ENCODE data around the gene SYNPO2. TPM values are rescaled to one million over a fixed set of nuclear protein-coding genes. Genes with fewer than 3 reads are reported as not detected.

The SYNPO2 gene
- total RNA-seq, 1 experiment from 2014 or later: 0.87 TPM

GRCh38 chr4:119100655-119101054 lies 212.0 kb downstream of the SYNPO2 start:
- Histone ChIP-seq H3K9me3 (ENCODE audit: insufficient read depth, low read depth) (no peaks in the 10 kb centered on the region), H3K9me2 (ENCODE audit: insufficient read depth) (no peaks in the 10 kb centered on the region), H3K4me3 (no peak overlapping the region), H3F3A (ENCODE audit: insufficient read depth, low read depth) (peaks cover 18% of the 10 kb centered on the region), H3K36me3 (ENCODE audit: low read depth) (no peaks in the 10 kb centered on the region), H3K4me1 (replicated peaks; ENCODE audit: insufficient read depth) (peaks cover 24% of the 10 kb centered on the region), H3K79me2 (ENCODE audit: low read depth) (no peaks in the 10 kb centered on the region), H4K20me1 (ENCODE audit: insufficient read depth) (no peaks in the 10 kb centered on the region), H3K27ac (no peak overlapping the region), H3K27me3 (ENCODE audit: insufficient read depth, low read depth) (no peaks in the 10 kb centered on the region), H2AFZ (no peak overlapping the region), H3K4me2 (no peak overlapping the region)
- ChIA-PET POLR2A (ENCODE audit: unreplicated experiment) (no interaction called here), CTCF (no interaction called here)
- no peak for TF ChIP-seq EZH2 (IDR thresholded peaks at IDR 0.05; ENCODE audit: low read depth)
- TF ChIP-seq, protein P1, sequence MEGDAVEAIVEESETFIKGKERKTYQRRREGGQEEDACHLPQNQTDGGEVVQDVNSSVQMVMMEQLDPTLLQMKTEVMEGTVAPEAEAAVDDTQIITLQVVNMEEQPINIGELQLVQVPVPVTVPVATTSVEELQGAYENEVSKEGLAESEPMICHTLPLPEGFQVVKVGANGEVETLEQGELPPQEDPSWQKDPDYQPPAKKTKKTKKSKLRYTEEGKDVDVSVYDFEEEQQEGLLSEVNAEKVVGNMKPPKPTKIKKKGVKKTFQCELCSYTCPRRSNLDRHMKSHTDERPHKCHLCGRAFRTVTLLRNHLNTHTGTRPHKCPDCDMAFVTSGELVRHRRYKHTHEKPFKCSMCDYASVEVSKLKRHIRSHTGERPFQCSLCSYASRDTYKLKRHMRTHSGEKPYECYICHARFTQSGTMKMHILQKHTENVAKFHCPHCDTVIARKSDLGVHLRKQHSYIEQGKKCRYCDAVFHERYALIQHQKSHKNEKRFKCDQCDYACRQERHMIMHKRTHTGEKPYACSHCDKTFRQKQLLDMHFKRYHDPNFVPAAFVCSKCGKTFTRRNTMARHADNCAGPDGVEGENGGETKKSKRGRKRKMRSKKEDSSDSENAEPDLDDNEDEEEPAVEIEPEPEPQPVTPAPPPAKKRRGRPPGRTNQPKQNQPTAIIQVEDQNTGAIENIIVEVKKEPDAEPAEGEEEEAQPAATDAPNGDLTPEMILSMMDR (conservative IDR thresholded peaks at IDR 0.05): no peak
- intact Hi-C loops (cut with micrococcal nuclease; ENCODE audit: unreplicated experiment): loop anchor here (5.0 kb wide), 1 partner anchor 73 kb away; no protein-coding TSS in a partner anchor
- no peak for DNase-seq
- BruUV-seq (replicated peaks): no TSS peak

DNA sequence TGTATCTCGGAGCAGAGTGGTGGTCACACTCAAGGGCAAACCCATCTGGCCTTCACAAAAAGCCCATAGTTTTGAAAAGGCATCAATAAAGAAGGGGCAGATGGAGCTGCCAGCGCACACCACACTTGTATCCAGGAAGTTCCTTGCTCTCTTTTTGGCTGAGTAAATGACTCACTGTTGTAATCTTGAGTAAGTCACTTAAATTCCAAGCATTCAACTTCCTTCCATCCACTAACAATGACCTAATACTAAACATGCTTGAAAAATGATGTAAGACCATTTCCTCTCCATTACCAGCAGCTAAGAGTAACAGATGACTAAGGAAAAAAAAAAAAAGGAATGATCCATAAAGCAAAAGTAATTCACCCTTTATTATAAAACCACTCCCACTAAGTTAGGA lies 214.6 kb downstream of the SYNPO2 start:
- peaks cover 31% of the 10 kb centered on the region for H3K4me1 ChIP-seq (replicated peaks; ENCODE audit: insufficient read depth)
- DNase-seq: peak in 1 of 2 experiments; percentile 97
- H3K4me2 ChIP-seq: peak overlapping the region; percentile 64
- no peaks in the 10 kb centered on the region for H3K9me3 ChIP-seq (ENCODE audit: insufficient read depth, low read depth)
- TF ChIP-seq, protein P1 (conservative IDR thresholded peaks at IDR 0.05): no peak
- no peak for TF ChIP-seq EZH2 (IDR thresholded peaks at IDR 0.05; ENCODE audit: low read depth)
- intact Hi-C loops (cut with micrococcal nuclease; ENCODE audit: unreplicated experiment): loop anchor here (1.0 to 5.0 kb wide), 3 partner anchors 76 to 626 kb away; partner anchors contain the start of gene USP53
- no peaks in the 10 kb centered on the region for H4K20me1 ChIP-seq (ENCODE audit: insufficient read depth)
- no peaks in the 10 kb centered on the region for H3K79me2 ChIP-seq (ENCODE audit: low read depth)
- CTCF ChIA-PET: interaction anchor here (0.7 kb wide), 1 partner anchor 273 kb away, joined by 4 read pairs; no protein-coding TSS in a partner anchor
- peak overlapping the region; percentile 19; the same call in 1 of the 2 replicates for H3K4me3 ChIP-seq
- no TSS peak for BruUV-seq (replicated peaks)
- H3K27me3 ChIP-seq (ENCODE audit: insufficient read depth, low read depth): no peaks in the 10 kb centered on the region
- H3K9me2 ChIP-seq (ENCODE audit: insufficient read depth): no peaks in the 10 kb centered on the region
- peak overlapping the region; percentile 50; the same call in 1 of the 2 replicates for H2AFZ ChIP-seq
- POLR2A ChIA-PET (ENCODE audit: unreplicated experiment): interaction anchor here (1.1 kb wide), 1 partner anchor 110 kb away, joined by 12 read pairs; the partner anchor contains the start of gene USP53
- peak overlapping the region; percentile 91 for H3K27ac ChIP-seq
- H3F3A ChIP-seq (ENCODE audit: insufficient read depth, low read depth): peaks cover 18% of the 10 kb centered on the region
- no peaks in the 10 kb centered on the region for H3K36me3 ChIP-seq (ENCODE audit: low read depth)

DNA sequence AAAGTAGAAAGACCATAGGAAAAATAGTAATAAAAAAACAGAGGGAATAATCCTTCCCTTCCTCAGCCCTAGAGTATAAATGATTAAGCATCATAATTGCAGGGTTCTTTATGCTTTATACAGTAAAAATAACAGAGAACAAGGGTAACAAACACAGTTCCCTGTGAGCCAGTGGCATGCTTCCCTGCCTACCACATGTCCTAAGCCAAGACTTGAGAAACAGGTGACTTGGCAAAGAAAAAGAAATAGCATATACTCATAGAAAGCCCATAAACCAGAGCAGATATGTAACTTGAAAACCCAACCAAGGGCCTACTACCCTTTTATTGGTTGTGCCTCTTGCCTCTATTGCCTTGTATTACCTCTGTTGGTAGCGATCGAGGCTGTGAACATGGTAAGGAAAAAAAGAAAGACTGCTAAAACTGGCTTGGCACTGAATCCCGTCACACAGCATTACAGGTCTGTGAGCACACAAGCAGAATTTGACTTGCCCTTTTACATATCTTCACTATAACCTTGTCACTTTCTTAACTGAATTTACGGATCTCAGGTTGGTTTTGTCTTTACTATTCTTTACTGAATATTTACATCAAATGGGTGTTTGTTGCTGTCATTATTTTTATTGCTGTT lies 216.1 kb downstream of the SYNPO2 start:
- intact Hi-C loops (cut with micrococcal nuclease; ENCODE audit: unreplicated experiment): loop anchor here (5.0 kb wide), 1 partner anchor 77 kb away; no protein-coding TSS in a partner anchor
- no peak overlapping the region for H3K4me2 ChIP-seq

More for the DNA sequence above, 216.1 kb downstream of the SYNPO2 start:
- TF ChIP-seq, protein P1 (conservative IDR thresholded peaks at IDR 0.05): no peak
- no peak for TF ChIP-seq EZH2 (IDR thresholded peaks at IDR 0.05; ENCODE audit: low read depth)
- peaks cover 31% of the 10 kb centered on the region for H3K4me1 ChIP-seq (replicated peaks; ENCODE audit: insufficient read depth)
- CTCF ChIA-PET: no interaction called here
- no peak for DNase-seq
- H3K9me3 ChIP-seq (ENCODE audit: insufficient read depth, low read depth): no peaks in the 10 kb centered on the region
- peaks cover 18% of the 10 kb centered on the region for H3F3A ChIP-seq (ENCODE audit: insufficient read depth, low read depth)
- no peaks in the 10 kb centered on the region for H3K79me2 ChIP-seq (ENCODE audit: low read depth)
- no peak overlapping the region for H3K4me3 ChIP-seq
- H3K9me2 ChIP-seq (ENCODE audit: insufficient read depth): no peaks in the 10 kb centered on the region
- no peaks in the 10 kb centered on the region for H4K20me1 ChIP-seq (ENCODE audit: insufficient read depth)
- no peaks in the 10 kb centered on the region for H3K27me3 ChIP-seq (ENCODE audit: insufficient read depth, low read depth)
- no TSS peak for BruUV-seq (replicated peaks)
- no peak overlapping the region for H3K27ac ChIP-seq
- no peak overlapping the region for H2AFZ ChIP-seq
- POLR2A ChIA-PET (ENCODE audit: unreplicated experiment): no interaction called here
- no peaks in the 10 kb centered on the region for H3K36me3 ChIP-seq (ENCODE audit: low read depth)

Data from PC-9 (cell line).